HG02973 (cell line): ENCODE data around the gene SNX25.
"Not testable (repeated sequence)": the region's sequence is repeated elsewhere in the genome, so short reads cannot be mapped to it uniquely, and the experiment has no call there.

ENCODE experiments used
- ATAC-seq: cut with Tn5 transposase; IDR thresholded peaks from one replicate; pipeline ENCODE4 v1.9.1; 2021; ENCODE audit warnings: moderate library complexity; ENCODE audit not compliant: unreplicated experiment

The SNX25 gene

DNA sequence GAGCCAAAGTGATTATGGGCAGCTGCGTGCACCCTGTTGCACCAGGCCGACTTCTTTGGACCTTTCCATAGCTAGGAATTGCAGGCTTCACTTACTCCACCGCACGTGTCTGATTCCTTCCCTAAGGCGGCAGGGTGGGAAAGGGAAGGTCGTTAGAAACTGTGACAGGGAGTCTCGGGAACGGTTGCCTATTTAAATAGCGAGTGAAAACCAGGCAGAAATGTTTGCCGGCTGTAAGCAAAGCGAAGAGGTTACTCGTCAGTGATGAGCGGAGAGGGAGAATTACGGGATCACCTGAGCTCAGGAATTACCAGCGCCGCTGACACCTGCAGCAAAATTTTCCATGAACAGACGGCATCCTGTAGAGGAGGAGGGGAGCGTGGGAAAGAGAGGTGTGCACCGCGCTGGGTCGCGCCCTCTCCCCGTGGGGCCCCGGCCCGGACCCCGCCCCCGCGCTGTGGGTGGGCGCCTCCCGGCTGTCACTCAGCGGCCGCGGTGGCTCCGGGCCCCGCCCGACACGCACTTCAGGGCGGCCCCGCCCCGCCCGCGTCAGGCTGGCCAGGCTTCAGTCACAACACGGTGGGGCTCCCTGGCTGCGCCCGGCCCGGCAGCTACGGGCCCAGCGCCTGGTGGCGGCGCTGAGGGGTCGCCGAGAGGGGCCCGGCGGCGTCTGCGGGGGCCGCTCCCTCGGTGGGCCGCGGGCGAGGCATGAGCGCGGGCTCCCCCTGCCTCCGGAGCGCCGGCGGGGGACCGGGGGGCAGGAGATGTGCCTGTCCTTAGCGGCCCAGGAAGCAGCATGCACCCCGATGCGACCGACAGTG, at the start of gene SNX25:
SNX25 (plus strand) TSS at position 568 of the 821 bp plus-strand sequence; CDS start at position 797, 229 bp downstream.
- ATAC-seq: peak; percentile 69

DNA sequence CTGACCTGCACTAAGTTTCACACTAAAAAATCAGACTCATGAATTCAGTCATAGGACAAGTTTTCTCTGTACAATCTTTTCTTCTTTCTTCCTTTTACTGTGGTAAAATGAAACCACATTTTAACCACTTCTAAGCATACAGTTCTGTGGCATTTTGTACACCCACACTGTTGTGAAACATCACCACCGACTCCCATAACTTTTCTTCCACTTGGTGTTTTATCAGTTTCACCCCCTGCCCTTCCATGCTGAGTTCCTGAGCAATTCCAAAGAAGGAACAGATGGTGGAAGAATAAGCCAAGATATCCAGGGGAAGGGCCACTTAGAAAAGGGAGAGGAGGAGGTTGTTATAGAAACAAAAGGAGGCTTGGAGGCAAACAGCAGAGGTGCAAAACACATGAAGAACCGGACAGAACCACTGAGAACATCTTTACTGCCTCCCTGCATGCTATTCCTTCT, 43.8 kb upstream of the SNX25 start:
- peak; percentile 95 for ATAC-seq

DNA sequence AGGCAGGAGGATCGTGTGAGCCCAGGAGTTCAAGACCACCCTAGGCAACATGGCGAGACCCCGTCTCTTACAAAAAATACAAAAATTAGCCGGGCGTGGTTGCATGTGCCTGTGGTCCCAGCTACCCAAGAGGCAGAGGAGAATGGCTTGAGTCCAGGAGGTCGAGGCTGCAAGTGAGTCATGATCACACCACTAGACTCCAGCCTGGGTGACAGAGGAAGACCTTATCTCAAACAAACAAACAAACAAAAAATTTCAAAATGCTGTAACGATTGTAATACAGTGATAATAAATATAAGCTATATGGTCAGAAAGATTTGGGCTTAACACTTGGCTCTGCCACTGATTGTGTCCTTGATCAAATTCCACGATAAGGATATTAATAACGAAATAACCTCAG, 42.2 kb upstream of the SNX25 start:
- ATAC-seq: no peak

DNA sequence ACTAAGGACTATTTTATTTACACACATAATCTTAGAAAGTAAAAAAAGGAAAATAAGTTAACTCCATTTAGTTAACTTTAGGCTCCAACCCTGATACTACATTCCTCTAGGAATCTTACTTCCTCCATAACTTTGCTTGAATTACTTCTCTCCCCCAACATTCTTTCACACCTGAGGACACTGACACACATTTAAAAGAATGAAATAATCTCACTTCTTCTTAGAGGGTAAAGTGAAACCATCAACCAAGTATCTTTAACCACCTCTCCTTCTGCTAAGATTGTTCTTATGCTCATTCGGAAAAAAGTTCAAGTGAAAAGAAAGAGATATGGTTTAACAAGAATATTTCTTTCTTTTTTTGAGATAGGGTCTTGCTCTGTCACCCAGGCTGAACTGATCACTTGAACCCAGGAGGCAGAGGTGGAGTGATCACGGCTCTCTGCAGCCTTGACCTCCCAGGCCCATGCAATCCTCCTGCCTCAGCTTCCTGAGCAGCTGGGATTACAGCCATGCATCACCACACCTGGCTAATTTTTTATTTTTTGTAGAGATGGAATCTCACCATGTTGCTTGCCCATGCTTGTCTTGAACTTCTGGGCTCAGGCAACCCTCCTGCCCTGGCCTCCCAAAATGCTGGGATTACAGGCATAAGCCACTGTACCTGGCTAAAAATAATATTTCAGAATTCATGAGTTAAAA, 37.9 kb upstream of the SNX25 start:
- ATAC-seq: peak; percentile 75

DNA sequence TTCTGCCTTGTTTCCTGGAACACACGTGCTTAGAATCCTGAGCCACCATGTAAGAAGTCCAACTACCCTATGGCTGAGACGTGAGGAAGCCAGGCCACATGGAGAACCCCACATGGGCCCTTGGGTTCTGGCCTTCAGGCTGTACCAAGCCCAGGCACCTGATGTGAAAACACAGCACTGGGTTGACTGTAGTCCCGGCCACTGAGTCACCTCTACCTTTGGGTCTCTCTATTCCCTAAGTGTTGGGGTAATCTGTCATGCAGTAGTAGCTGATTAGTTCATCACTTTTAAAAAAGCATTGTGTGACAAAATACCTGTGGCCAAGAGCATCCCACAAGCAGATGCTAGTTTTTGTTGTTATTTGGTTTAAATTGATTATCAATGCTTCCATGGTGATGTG, 29.9 kb upstream of the SNX25 start:
- peak; percentile 44 for ATAC-seq

DNA sequence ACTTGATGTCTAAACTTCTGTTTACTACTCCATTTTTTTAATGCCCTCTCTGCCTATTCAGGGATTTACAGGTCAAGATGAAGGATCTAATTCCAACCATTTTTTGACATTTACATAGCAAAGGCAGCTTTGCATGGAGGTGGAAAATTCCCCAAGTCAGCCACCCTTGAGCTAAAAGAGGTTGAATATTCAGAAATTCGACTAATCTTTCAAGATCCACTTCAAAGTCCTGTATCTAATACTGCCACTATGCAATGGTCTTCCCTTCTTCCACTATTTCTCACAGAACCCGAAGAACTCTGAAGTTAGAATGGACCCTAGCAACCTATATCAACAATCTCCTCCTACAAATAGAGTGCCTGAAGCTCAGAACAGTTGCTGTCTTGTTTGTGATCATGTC, 27.2 kb upstream of the SNX25 start:
- ATAC-seq: no peak

DNA sequence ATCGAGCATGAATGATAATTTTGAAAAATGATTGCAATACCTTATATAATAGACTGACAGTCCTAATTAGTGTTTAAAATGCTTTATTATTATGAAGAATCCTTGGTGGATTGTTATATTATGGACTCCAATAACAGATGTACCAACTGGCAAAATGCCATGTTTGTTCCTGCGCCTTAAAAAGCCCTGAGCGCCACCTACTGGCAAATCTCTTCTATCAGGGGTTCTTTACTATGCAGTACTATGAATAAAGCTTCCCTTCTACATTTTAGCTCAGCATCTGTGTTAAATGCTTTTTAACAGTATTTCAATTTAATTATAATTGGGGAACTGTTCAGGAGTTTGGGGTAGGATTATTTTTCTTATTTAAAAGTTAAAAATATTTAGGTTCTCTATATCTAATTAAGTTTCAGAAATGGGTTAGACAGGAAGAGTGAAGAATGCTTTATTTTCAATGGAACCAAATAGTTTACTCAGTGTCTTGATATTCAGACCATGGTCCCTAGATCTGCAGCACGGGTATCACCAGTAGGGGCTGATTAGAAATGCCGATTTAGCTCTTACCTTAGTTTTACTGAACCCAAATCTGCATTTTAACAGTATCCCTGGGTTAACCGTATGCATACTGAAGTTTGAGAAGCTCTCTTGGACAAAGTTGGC, 25.6 kb upstream of the SNX25 start:
- no peak for ATAC-seq

DNA sequence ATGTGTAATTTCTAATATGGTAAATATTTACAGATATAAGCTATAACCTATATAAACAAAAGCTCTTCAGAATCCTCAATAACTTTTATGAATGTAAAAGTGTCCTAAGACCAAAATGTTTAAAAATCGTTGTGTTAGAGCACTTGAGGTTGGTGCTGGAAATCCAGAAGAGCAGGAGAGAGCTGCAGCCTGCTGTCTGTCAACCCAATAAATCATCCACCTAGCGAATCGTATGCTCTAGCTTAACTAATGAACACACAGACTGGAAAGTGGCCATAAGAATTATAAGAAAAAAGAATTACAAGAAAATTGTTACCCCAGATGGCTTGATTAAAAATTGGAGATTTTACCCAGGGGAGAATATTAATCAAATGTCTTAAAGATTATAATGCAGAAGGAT, 22.6 kb upstream of the SNX25 start:
- no peak for ATAC-seq

DNA sequence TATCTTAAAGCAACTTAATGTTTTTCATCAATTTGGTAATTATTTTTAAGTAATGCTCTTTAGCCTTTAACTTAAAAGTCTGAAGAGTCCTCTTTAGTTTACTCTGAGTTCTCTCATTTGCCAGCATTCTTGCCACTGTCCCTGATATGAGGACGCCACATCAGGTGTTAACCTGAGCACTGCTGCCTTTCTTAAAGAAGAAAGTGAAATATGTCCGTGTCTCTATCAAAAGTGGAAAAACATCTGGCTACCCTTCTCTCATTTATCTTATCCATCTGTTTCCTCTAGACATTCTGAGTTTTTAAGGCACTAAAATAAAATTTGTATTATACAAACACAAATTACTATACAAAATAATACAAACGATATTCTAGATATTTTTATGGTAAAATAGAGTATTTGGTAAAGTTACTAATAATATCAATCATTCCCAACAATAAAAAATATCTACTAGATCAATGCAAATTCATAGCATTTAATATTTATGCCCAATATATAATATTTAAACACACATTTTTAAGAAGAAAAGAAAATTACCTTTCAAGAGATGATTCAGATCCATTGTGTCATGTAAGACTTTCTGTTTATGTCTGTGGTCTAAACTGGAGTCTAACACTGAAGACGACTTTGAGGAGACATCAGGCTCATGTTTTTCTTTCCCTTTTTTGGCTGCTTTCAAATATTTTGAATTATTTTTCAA, 19.6 kb upstream of the SNX25 start:
- no peak for ATAC-seq

DNA sequence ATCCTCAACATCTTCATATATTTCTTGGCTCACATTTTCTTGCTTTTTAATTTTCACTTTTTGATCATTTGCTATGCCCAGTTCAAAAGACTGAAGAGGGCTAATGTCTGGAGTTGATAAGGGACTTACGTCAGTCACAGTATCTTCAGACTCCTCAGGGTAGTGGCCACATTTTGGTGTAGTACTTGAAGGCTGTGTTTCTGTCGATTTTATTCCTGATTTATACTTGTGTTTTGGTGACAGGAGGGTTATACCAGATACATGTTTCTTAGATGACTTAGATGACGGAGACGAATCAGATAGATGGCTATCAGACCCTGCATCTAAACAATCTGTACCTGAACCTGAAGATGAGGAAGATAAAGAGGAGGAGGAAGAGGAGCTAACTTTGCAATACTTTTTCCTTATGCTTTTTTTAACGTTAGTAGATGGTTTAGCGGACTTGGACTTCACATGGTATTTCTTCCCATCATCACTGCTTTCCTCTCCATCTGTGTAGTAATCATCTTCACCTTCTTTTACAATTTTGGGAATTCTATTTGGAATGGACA, 19.0 kb upstream of the SNX25 start:
- no peak for ATAC-seq

DNA sequence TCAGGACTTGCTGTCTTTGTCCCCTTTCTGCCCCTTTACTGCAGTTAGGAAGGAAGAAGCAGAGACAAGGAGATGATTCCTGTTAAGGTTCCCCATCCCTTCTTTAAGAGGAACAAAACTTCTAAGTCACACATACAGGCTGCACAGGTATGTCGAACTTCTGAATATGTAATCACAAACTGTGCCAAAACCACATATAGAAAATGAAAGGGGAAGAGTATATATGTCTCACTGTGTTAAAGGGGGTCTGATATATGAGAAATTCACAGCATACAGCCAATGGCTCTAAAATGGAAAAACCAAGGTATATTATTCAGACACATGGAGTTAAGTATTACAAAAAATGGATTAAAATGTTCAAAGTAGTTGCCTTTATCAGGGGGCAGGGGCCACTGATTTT, 17.3 kb upstream of the SNX25 start:
- peak; percentile 87 for ATAC-seq

DNA sequence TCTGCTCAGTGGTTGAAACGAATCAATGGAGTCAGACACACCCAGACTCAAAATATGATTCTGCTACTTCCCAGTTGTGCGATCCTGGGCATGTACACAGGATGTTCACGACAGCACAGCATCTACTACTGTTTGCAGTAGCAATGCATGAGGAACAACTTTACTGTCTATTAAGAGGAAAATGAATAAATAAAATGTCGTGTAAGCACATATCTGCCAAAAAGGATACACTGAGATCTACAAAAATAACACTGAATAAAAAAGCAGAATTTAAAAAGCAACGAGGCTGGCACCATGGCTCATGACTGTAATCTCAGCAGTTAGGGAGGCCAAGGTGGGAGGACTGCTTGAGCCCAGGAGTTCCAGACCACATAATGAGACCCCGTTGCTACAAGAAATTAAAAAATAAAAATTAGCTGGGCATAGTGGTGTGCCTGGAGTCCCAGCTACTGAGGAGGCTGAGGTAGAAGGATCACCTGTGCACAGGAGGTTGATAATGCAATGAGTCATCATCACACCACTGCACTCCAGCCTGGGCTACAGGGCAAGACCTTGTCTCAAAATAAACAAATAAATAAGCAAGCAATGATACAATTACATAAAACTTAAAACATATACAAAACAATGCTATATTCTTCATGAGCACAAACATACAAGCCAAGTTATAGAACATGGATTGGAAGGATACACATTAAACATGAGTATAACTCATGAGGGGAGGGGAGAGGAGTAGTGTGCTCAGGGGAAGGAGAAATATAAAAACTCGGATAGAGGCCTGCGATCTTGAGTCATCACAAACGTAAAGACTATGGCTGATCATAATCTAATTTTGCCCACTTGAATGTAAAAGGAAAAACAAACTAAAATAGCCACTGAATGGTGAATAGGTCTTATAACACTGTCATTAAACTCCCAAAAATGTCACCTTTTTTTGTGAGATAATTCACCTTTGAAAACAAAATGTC, 14.2 kb upstream of the SNX25 start:
- no peak for ATAC-seq

DNA sequence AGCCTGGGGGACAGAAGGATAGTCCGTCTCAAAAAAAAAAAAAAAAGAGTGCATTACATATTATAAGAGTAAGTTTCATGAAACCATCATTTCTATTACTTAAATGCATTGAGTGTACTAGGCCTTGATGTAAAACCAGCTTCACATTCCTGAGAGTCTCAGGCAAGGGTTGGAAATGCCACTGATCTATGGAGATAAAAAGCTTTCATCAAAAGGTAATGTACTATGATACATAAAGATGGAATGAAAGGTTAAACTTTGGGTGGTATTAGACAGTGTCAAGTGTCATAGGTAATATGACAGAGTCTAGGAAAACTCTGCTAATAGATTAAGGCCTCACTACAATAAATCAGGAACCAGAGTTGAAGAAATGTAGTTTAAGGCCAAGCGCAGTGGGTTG, 13.0 kb upstream of the SNX25 start:
- no peak for ATAC-seq

DNA sequence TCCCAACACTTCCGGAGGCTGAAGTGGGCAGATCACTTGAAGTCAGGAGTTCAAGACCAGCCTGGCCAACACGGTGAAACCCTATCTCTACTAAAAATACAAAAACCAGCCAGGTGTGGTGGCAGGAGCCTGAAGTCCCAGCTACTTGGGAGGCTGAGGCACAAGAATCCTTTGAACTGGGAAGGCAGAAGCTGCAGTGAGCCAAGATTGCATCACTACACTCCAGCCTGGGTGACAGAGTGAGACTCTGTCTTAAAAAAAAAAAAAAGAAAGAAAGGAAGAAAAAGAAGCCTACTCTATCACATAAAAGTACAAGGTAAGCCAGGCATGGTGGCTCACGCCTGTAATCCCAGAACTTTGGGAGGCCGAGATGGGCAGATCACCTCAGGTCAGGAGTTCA, 11.2 kb upstream of the SNX25 start:
- ATAC-seq: not testable (repeated sequence)

DNA sequence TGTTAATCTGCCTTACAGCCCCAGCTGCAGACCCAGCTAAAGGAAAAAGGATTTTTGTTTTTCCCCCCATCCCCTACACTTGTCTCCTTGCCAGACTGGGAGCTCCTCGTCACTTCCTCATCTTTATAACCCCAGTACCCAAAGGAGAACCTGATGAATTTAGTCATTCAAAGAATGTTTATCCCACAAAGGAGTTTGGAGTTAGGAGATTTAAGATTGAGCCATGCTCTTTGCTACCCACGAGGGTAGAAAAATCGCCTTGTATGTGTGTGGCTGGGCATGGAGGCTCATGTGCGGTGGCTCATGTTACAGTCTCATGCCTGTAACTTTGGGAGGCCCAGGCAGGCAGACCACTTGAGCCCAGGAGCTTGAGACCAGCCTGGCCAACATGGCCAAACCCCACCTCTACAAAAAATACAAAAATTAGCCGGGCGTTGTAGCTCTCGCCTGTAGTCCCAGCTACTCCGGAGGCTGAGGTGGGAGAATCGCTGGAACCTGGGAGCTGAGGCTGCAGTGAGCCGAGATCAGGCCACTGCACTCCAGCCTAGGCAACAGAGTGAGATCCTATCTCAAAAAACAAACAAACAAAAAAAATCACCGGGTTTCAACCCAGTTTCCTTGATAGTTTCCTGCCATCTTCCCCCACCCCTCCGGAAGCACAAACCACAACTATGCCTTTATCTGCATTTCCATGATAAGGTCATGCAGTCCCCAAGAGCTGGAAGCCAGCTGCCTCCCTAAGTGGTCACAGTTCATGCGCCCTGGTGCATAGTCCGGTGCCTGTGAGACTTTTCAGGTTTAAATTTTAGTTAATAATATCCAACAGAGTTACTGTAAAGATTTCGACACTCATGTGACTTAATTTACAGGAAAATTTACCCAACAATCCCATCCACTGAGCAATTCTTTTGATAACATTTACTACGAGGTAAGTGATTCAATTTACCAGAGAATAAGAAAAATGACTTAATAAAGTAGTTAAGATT, 7.1 kb upstream of the SNX25 start:
- no peak for ATAC-seq

DNA sequence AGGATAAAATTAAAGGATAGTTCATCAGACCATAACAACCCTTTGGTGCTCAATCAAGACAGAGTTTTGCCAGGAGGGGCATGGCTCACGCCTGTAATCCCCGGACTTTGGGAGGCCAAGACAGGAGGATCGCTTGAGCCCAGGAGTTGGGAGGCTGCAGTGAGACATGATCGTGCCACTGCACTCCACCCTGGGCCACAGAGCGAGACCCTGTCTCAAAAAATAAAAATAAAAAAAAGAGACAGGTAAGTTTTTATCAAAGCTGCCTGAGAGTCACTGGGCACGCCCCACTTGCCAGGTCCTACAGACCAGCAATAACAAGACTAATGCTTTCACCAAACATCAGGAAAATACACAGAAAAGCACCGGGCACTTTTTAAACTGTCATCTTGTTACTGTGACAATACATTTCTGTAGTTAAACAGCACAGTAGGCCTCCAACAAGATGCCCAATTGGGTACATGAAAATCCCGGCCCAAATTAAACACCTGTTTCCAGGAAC, 6.4 kb upstream of the SNX25 start:
- ATAC-seq: peak; percentile 10

DNA sequence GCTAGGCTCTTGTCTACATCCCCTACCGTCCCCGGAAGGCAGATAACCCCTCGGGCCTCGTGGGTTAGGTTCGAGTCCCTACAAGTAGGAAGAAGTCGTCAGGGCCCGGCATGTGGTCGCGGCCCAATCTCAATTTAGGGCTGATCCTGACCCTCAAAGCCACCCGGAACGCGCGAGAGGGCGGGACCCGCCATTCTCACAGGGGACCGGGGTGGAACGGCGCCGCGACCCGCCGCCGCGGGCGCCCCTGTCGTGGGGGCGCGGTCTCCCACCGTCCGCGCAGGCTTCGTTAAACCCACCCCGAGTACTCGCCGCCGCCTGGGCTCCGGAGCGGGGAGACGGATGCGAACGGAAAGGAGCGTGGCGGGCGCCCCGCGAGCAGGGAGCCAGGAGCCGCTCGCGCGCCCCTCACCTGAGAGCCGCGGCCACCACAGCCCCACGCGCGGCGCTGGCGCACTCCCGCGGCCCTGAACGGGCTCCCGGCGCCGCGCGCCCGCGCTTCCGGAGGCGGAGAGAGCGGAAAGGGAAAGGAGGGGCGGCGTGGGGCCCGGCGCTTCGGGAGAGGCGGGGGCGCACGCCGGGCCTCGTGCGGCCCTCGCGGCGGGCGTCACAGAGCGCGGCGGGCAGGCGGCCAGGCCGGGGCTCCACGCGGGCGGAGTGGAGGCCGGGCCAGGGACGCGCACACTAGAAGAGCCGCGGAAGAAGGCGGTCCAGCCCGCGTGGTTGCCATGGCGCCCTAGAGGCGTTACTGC, 5.7 kb upstream of the SNX25 start, which contains the start of gene CFAP97:
CFAP97 (minus strand) TSS at position 515 of the 752 bp plus-strand sequence. CDS start 12,804 bp downstream, outside the sequence.
- peak; percentile 68 for ATAC-seq
